Vagina (tissue), 2 donors: ENCODE results near the gene RIBC2.

Experiments used
- CTCF ChIP-seq, 3 experiments: fragments of 450-650 bp in 2 of 3; fragments of 200-600 bp in 1 of 3; sonication (generic) in 1 of 3; IDR thresholded peaks; one replicate each; pipeline ENCODE4 v1.5.1; 2017 to 2019; ENCODE audit warnings: antibody characterized with exemption in 3 of 3, mild to moderate bottlenecking in 2 of 3, moderate library complexity in 2 of 3
- POLR2A ChIP-seq, 2 donors: fragments of 450-650 bp; IDR thresholded peaks; one replicate each; pipeline ENCODE4 v1.6.1; 2017; ENCODE audit warnings: antibody characterized with exemption in 2 of 2, mild to moderate bottlenecking in 2 of 2, moderate library complexity in 2 of 2
- POLR2AphosphoS5 ChIP-seq, 2 donors: sonication (generic); formaldehyde crosslinking; IDR thresholded peaks; one replicate each; pipeline ENCODE4 v1.9.0; 2017; ENCODE audit warnings: antibody characterized with exemption in 2 of 2, mild to moderate bottlenecking in 2 of 2, low read depth in 1 of 2; ENCODE audit not compliant: insufficient read depth in 1 of 2

- TF ChIP-seq CTCF (IDR thresholded peaks at IDR 0.05) (no peak), POLR2A (IDR thresholded peaks at IDR 0.05) (no peak), POLR2AphosphoS5 (IDR thresholded peaks at IDR 0.05; ENCODE audit: insufficient read depth in 1 of 2, low read depth in 1 of 2) (no peak)
Measured at GRCh38 chr22:45462034-45462655, 48.7 kb downstream of the RIBC2 start.
